NCI-H1105 (cell line): ENCODE results near the gene WDR83.
"Not testable (repeated sequence)": the region's sequence is repeated elsewhere in the genome, so short reads cannot be mapped to it uniquely, and the experiment has no call there.

Source experiments
- DNase-seq: peaks from one replicate; lab custom pipeline; 2025; lab: John Stamatoyannopoulos, UW

WDR83 gene

GRCh38 chr19:12656899-12657571 is 9.6 kb upstream of the WDR83 start:
- DNase-seq = no peak

GRCh38 chr19:12657966-12658365 is 8.6 kb upstream of the WDR83 start:
- DNase-seq = no peak

- DNase-seq = no peak
These were observed 5.6 kb upstream of the WDR83 start for GRCh38 chr19:12660980-12661379.

GRCh38 chr19:12664406-12665280 is 2.0 kb upstream of the WDR83 start:
- no peak for DNase-seq

GRCh38 chr19:12665281-12665573 is 1.4 kb upstream of the WDR83 start:
- no peak for DNase-seq

- DNase-seq = no peak
These were observed 839 bp upstream of the WDR83 start for GRCh38 chr19:12665671-12666264.

GRCh38 chr19:12667731-12668302 is 1.2 kb downstream of the WDR83 start:
- DNase-seq = no peak

- DNase-seq = no peak
These were observed 1.7 kb downstream of the WDR83 start for GRCh38 chr19:12668346-12668745.

GRCh38 chr19:12668932-12669269 is 2.3 kb downstream of the WDR83 start:
- DNase-seq = peak; percentile 29

- peak; percentile 78 for DNase-seq
These were observed 2.9 kb downstream of the WDR83 start for GRCh38 chr19:12669270-12670158.

- DNase-seq = no peak
These were observed 3.7 kb downstream of the WDR83 start for GRCh38 chr19:12670159-12670928.

GRCh38 chr19:12672744-12673143 is 6.1 kb downstream of the WDR83 start:
- no peak for DNase-seq

GRCh38 chr19:12675399-12675798 is 8.8 kb downstream of the WDR83 start:
- no peak for DNase-seq

- no peak for DNase-seq
These were observed 9.3 kb downstream of the WDR83 start for GRCh38 chr19:12675940-12676339.

- DNase-seq = peak; percentile 84
These were observed 9.8 kb downstream of the WDR83 start for GRCh38 chr19:12676384-12676792.

- no peak for DNase-seq
These were observed 10.3 kb downstream of the WDR83 start for GRCh38 chr19:12676928-12677327.

- DNase-seq = not testable (repeated sequence)
These were observed 11.4 kb downstream of the WDR83 start for GRCh38 chr19:12678039-12678438.

GRCh38 chr19:12680034-12680433 is 13.4 kb downstream of the WDR83 start:
- DNase-seq = no peak

GRCh38 chr19:12681074-12681987 is 14.7 kb downstream of the WDR83 start, which contains the start of gene DHPS:
Gene DHPS, minus strand, starts transcription at chr19:12681880. Its CDS starts 114 bp downstream, at chr19:12681766.
- peak; percentile 96 for DNase-seq

GRCh38 chr19:12685831-12686230 is 19.2 kb downstream of the WDR83 start:
- no peak for DNase-seq
